HPDE6-E6E7 (cell line): ENCODE results near the gene HAUS7.

Source experiments
- DNase-seq: peaks from one replicate; pipeline ENCODE4 v3.0.0; 2011; ENCODE audit warnings: missing footprints; ENCODE audit errors: extremely low spot score

Gene HAUS7

GRCh38 chrX:153477364-153477857 lies 7.0 kb upstream of the HAUS7 start:
- no peak for DNase-seq

- no peak for DNase-seq
These were observed 6.4 kb upstream of the HAUS7 start for GRCh38 chrX:153476666-153477363.

- DNase-seq = no peak
These were observed 5.4 kb upstream of the HAUS7 start for GRCh38 chrX:153475751-153476281.

GRCh38 chrX:153475271-153475670 lies 4.9 kb upstream of the HAUS7 start:
- DNase-seq = no peak

- no peak for DNase-seq
These were observed 4.3 kb upstream of the HAUS7 start for GRCh38 chrX:153474718-153475117.

GRCh38 chrX:153474266-153474665 lies 3.9 kb upstream of the HAUS7 start:
- DNase-seq = no peak

- DNase-seq = no peak
These were observed 2.8 kb upstream of the HAUS7 start for GRCh38 chrX:153473126-153473525.

GRCh38 chrX:153471663-153472280 lies 1.4 kb upstream of the HAUS7 start:
- no peak for DNase-seq

GRCh38 chrX:153469811-153470410 lies 465 bp downstream of the HAUS7 start:
- DNase-seq = no peak

GRCh38 chrX:153468008-153468580 lies 2.3 kb downstream of the HAUS7 start:
- no peak for DNase-seq

- no peak for DNase-seq
These were observed 4.5 kb downstream of the HAUS7 start for GRCh38 chrX:153465691-153466380.

- no peak for DNase-seq
These were observed 6.3 kb downstream of the HAUS7 start for GRCh38 chrX:153464116-153464515.

GRCh38 chrX:153463556-153463955 lies 6.8 kb downstream of the HAUS7 start:
- no peak for DNase-seq

GRCh38 chrX:153463031-153463430 lies 7.3 kb downstream of the HAUS7 start:
- DNase-seq = no peak

GRCh38 chrX:153462291-153462690 lies 8.1 kb downstream of the HAUS7 start:
- no peak for DNase-seq

GRCh38 chrX:153460826-153461225 lies 9.6 kb downstream of the HAUS7 start:
- no peak for DNase-seq

GRCh38 chrX:153459986-153460385 lies 10.4 kb downstream of the HAUS7 start:
- DNase-seq = no peak

GRCh38 chrX:153458476-153458875 lies 11.9 kb downstream of the HAUS7 start:
- DNase-seq = no peak

- DNase-seq = no peak
These were observed 12.4 kb downstream of the HAUS7 start for GRCh38 chrX:153457827-153458466.

GRCh38 chrX:153457136-153457825 lies 13.1 kb downstream of the HAUS7 start:
- no peak for DNase-seq

GRCh38 chrX:153456704-153457103 lies 13.7 kb downstream of the HAUS7 start:
- no peak for DNase-seq
